NCI-H2029 treated with DMSO at 0.1 percent for 48 hours (cell line): Measurements from ENCODE around the gene NOX1.
A peak's percentile ranks its signal among the peaks of the same experiment; 100 is the strongest.

ENCODE experiments used
- DNase-seq: peaks from one replicate; lab custom pipeline; 2025; lab: John Stamatoyannopoulos, UW

Gene NOX1

GRCh38 chrX:100874325-100874724 is at the start of gene NOX1:
TSS of gene NOX1 (minus strand) at chrX:100874359. CDS start at chrX:100874139, 220 bp downstream.
- DNase-seq = no peak

GRCh38 chrX:100915562-100915961 is 41.4 kb upstream of the NOX1 start:
- no peak for DNase-seq

DNA sequence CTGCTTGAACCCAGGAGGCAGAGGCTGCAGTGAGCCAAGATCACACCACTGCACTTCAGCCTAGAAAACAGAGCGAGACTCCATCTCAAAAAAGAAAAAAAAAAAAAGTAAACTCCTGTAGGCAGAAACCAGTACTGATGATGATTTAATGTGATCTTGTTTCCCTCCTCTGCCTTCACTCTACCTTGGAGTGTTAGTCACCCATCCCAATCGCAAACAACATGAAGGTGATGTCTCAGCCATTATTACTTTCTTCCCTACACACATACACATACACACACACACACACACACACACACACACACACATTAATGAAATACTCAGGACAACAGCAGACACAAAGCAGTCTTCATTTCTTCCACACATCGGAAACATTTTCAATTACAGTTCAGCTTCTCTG is 39.0 kb upstream of the NOX1 start:
- no peak for DNase-seq

DNA sequence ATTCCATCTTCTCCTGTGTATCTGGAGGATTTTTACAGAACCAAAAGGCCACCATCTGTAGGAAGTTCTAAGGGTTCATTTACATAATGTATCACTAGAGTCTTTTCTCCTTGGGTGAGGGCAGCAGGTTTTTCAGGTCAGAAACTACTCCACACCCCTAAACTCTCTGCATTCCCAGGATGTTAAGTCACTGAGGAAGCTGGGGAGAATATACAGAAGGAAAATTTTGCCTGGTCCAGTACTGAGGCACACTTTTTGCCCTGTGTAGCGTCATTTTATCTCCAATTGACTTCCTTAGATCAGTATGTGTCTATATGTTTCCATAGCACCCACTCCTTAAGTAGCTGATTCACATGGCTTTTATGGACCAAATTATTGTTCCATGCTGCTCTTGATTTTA is 37.6 kb upstream of the NOX1 start:
- no peak for DNase-seq

DNA sequence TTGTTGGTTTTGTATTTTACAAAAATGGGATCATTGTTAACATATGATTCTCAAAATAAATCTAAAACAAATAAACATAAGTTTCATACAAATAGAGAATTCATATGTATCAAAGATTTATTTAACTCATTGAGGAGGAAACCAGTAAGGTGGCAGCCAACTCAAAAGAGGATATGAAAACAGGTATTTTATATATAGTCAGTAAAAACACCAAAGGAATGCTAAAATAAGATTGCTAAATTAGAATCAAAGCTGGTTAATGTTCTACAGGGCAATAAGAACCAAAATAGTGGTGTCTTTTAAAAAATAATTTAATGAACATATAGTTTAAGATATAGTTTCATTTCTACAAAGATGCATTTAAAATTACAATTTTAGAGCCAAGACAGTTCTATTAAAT is 31.5 kb upstream of the NOX1 start:
- DNase-seq = no peak

DNA sequence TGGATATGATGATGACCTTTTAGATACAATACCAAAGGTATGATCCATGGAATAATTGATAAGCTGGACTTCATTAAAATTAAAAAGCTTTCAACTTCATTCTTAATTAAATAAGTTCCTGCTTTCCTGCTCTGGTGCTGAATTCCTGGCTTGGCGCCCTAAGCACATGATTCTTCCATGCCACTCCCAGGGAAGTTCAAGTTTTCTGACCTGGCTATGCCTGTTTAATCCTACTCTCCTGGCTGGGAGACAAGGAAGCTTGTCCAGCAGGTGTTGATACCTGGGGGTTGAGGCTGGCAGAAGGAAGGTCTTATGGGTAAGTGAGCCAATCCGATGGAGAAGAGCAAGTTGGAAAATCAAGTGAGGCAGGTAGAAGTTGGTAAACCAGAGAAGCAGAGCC is 30.3 kb upstream of the NOX1 start:
- no peak for DNase-seq

DNA sequence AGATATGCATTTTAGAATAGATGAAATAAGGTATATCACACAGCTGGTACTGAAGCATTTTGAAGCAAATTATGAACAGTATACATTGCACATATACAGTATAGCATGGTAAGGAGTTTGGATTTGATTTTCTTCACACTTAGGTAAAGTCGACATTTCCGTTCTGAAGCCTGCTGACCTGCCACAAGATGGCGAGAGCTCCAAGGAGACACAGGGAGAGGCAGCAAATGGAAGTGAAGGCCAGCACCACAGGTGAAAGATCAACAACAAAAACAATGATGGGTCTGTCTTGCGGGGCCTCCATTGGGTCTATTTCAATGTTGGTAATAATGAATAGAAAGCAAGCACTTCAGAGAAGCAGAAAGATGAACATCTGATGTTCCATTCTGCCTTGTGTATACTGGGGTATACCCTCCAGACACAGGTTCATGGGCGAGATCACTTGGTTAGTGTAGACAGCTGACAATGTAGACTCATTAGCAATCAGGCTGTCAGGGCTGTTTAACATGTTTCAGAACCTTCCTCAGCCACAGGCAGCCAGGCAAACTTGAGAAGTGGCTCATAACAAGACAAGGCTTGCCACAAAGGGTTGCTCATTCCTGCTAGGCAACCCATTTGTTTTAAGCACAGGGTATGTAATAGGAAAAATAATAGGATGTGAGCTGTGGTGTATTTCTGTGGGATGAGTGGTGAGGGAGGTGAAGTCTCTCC is 21.4 kb upstream of the NOX1 start:
- DNase-seq = peak; percentile 0

GRCh38 chrX:100883654-100884053 is 9.5 kb upstream of the NOX1 start:
- no peak for DNase-seq

- no peak for DNase-seq
These were observed 6.2 kb upstream of the NOX1 start for GRCh38 chrX:100880368-100880767.

- DNase-seq = no peak
These were observed 2.3 kb downstream of the NOX1 start for GRCh38 chrX:100871594-100872560.

DNA sequence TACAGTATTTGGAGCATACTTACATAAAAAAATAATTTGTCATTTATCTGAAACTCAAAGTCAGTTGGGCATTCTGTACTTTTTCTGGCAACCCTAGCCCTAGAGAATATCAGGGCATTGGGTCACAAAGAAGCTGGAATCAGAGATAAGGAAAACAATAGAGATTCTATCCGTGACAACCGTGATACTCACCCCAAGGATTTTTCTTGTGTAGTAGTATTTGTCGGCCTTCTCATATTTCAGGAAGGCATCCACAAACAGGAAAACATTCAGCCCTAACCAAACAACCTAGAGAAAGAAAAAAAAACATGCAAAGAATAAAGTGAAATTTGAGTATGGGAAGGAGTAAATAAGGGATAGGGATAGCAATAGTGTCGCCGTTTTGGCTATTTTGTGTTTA is 3.6 kb downstream of the NOX1 start:
- DNase-seq = no peak

- no peak for DNase-seq
These were observed 5.9 kb downstream of the NOX1 start for GRCh38 chrX:100868273-100868672.

DNA sequence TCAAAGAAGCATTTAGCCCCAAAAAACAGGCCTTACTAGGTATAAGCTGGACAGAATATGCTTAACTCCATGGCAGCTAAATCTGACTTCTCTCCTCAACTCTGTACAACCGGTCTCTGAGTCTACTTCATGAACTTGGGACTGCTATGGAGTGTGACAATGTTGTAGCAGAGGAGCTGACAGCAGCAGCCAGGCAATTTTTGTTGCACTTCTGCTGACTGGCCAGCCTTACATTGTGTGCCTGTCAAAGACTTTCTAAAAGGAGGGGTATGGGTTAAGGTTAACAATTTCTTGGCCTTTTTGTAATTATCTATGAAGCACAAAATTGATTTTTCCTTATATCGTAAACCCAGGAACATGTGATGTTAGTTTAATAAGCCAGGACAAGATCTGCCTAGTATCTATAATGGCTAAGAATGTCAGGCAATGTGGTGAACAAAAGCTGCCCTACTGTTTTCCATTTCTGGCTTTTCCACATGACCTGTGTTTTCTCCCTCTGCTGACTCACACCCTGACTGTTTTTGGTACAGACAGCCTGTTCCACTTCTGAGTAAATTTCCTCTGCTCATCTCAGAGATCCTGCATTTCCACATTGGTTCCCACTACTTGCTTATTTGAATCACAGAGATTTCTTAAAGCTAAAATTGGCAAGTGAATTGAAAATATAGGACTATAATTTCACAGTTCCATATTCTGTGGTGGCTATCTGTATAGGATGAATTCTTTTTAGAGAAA is 9.3 kb downstream of the NOX1 start:
- DNase-seq = no peak

DNA sequence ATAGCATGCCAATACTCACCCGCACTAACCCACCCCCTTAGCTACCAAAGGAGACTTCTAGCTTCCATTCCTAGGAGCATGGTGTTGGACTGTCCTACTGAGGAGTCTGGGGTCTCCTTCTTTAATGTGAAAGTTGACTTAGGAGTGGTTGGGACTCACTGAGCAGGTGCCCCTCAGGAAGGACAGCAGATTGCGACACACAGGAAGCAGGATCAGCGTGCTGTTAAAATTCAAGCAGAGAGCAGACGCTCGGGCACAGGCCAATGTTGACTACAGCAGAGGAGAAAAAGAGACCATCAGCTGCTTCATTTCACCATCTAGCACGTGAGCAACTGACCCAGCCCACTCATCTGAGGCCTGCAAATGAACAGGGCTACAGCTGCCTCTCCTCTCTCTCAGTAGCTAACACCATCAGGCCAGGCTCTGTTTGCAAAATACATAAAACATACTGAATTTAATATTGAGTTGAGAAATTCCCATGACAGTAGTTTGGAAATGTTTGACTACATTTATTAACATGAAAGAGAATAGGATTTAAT is 10.8 kb downstream of the NOX1 start:
- no peak for DNase-seq

DNA sequence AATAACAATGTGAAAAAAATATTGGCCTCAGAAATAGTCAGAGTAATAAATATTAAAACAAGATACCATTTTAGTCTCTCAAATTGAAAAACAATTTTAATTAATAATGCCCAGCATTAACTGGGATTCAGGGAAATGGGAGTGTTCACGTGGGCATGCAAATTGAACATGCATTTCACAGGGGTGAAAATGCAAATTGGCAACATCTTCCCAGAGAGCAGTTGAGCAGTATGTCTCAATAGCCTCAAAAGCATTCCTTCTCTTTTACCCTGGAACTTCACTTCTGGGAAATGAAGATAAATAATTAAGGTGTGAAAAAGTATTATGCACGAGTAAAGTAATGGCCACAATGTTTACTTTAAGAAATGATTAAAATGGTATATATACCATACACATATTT is 21.3 kb downstream of the NOX1 start:
- no peak for DNase-seq

GRCh38 chrX:100850317-100850716 is 23.8 kb downstream of the NOX1 start:
- DNase-seq = no peak

- DNase-seq = no peak
These were observed 42.8 kb downstream of the NOX1 start for GRCh38 chrX:100831219-100831946.

DNA sequence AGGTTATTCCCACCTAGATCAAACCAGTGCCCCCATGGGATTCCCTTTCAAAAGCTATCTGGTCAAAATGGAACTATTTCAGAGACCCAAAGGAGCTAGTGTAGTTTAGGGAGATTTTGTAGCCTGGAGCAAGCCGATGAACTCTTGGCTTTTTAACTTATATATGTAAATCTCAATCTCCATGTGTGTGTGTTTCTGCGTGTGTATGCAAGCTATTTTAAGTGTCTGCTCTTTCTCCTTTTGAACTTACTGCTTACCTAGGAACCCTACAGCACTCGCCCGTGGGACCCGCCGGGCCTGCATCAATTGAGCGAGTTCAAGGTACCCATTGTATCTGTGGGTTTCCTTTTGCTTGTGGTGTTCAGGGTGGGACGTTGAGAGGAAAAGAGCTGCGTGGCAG is 43.6 kb downstream of the NOX1 start:
- DNase-seq = no peak

DNA sequence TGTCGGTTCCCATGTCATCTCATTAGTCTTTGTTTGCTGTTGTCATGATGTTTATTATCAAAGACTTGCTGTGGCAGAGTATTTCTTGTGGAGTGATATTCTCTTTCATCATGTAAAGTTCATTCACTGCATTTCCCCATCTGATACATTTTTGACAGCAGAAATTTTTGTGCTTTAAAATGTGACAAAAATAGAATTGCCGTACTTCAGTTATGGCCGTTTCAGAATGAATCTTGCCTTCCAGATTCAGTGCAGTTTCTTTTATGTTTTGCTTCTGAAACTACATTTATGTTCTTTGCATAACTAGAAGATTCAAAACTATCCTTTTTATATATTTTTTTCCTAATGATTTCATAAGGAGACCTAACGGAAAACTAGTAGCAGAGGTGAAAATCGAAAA is 44.0 kb downstream of the NOX1 start:
- DNase-seq = no peak

- DNase-seq = no peak
These were observed 44.4 kb downstream of the NOX1 start for GRCh38 chrX:100829730-100830129.

DNA sequence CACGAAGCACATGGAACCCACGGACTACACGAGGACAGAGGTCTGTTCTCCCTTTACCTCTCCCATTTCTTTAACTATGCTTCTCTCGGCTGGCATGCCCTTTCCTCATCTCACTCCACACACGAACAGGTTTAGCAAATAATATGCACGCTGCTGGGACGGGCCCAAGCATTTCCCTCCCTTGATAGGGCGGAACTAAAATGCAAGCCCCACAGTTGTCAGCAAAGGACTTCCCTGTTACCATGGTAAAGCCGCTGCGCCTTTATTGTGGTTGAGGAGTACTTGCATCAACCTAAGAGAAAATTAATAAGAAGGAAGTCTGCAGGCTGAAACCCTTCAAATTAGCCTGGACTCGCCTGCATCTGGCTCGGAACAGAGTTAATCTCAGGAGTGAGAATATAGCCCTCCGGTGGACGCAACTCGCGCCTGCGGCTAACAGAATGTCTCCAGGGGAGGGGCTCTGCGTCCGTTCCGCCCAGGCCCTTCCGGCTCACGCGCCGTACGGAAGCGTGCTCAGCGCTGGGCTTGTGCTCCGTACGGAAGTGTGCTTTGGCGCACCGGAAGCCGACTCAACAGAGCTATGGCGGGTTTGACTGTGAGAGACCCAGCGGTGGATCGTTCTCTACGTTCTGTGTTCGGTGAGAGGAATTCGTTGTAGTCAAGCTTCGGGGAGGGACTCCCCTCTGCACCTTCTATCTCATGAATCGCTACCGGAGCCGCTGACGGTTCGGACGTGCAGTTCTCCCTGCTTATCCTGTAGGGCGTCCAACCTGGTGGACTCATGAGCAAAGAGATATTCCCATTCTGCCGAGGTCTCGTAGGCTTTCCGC is 54.1 kb downstream of the NOX1 start, which contains the start of gene CSTF2:
Gene CSTF2, plus strand, starts transcription at position 555 of the 830 bp plus-strand sequence. Its CDS starts 26 bp downstream, at position 581.
- peak; percentile 18 for DNase-seq
